CD8-positive, alpha-beta memory T cell (primary cell): ENCODE data around the gene LYRM4. TPM values are rescaled to one million over a fixed set of nuclear protein-coding genes. Genes with fewer than 3 reads are reported as not detected.

Source experiments
- polyA plus RNA-seq: library from polyadenylated mRNA; unstranded; fragments of 300-500 nt; fragmentation: Illumina TruSeq; gene quantifications from one replicate; pipeline ENCODE4 v1.2.3, GENCODE V29; 2021
- total RNA-seq, 2 experiments: library from RNA; stranded (reverse); gene quantifications; one replicate each; pipeline ENCODE4 v1.2.3, GENCODE V29; 2021

The LYRM4 gene
- total and polyA plus RNA-seq, 3 experiments from 2014 or later, result 26.5 to 58.2 (median 55.1) TPM

Other genes with a start within 250 kb of the LYRM4 start
- gene PPP1R3G, start 175.6 kb downstream of the LYRM4 start, total RNA-seq, result not detected
- gene PPP1R3G, start 175.6 kb downstream of the LYRM4 start, polyA plus RNA-seq, result not detected
- gene FARS2, start 563 bp upstream of the LYRM4 start, total RNA-seq, result 10 to 100 TPM; 24.5 to 24.9 TPM
- 26.0 TPM for gene FARS2, start 563 bp upstream of the LYRM4 start, polyA plus RNA-seq